ENCODE data around the gene GRM8. TPM values are rescaled to one million over a fixed set of nuclear protein-coding genes. Genes with fewer than 3 reads are reported as not detected.
A peak's percentile ranks its signal among the peaks of the same experiment; 100 is the strongest.

Gene GRM8
- total and polyA plus RNA-seq, 9 of the 15 experiments (the other 6 are each of a cell fraction or from before 2014, with no cell fraction given), result 0.13 TPM; not detected in 7

GRCh38 chr7:126700807-126701604 lies 551.7 kb downstream of the GRM8 start (continued):
- TF ChIP-seq MBD1 (CRISPR knock-in tag; IDR thresholded peaks at IDR 0.05), result no peak
- no peak for TF ChIP-seq NR0B1 (IDR thresholded peaks at IDR 0.05; ENCODE audit: partially characterized antibody)
- TF ChIP-seq CAMTA2 (CRISPR knock-in tag; conservative IDR thresholded peaks at IDR 0.05), result no peak
- no peak for TF ChIP-seq TRIM25 (IDR thresholded peaks at IDR 0.05; ENCODE audit: borderline replicate concordance)
- no peak for TF ChIP-seq HDAC8 (tag; IDR thresholded peaks at IDR 0.05)
- TF ChIP-seq ETV6 (IDR thresholded peaks at IDR 0.05; ENCODE audit: borderline replicate concordance in 1 of 2, low read depth in 2 of 2, low read length in 1 of 2), result no peak
- no peak for TF ChIP-seq ETV6 (CRISPR knock-in tag; IDR thresholded peaks at IDR 0.05; ENCODE audit: borderline replicate concordance)
- TF ChIP-seq EP400 (IDR thresholded peaks at IDR 0.05), result peak; percentile 85
- peak in 1 of 2 experiments; percentile 17; a peak in 1 of 4 replicates for TF ChIP-seq MAZ (CRISPR knock-in tag; conservative IDR thresholded peaks at IDR 0.05 in 1 of 2, IDR thresholded peaks at IDR 0.05 in 1 of 2)
- TF ChIP-seq ZNF75A (CRISPR knock-in tag; IDR thresholded peaks at IDR 0.05), result 0 out of 2 replicates have a peak, but pooled peaks have one; percentile 44
- no peak for TF ChIP-seq XRCC5 (IDR thresholded peaks at IDR 0.05; ENCODE audit: low read depth, low read length)
- TF ChIP-seq ZBTB2 (IDR thresholded peaks at IDR 0.05), result 0 out of 2 replicates have a peak, but pooled peaks have one; percentile 27
- peak; percentile 76; the same call in 1 of the 2 replicates for TF ChIP-seq MBD2 (IDR thresholded peaks at IDR 0.05; ENCODE audit: borderline replicate concordance, low read depth)
- no peak for TF ChIP-seq NELFE (IDR thresholded peaks at IDR 0.05; ENCODE audit: insufficient read depth, insufficient read length)
- peak; percentile 99 for TF ChIP-seq ZNF316 (IDR thresholded peaks at IDR 0.05)
- TF ChIP-seq ZNF589 (CRISPR knock-in tag; IDR thresholded peaks at IDR 0.05; ENCODE audit: low read depth), result no peak
- peak; percentile 92 for TF ChIP-seq ARID1B (IDR thresholded peaks at IDR 0.05)
- peak; percentile 32; the same call in 1 of the 2 replicates for TF ChIP-seq NFATC3 (IDR thresholded peaks at IDR 0.05)
- TF ChIP-seq ZBTB43 (CRISPR knock-in tag; IDR thresholded peaks at IDR 0.05), result no peak

All from K562 (cell line).